H1 (cell line): ENCODE results near the gene ARSK. TPM values are rescaled to one million over a fixed set of nuclear protein-coding genes. Genes with fewer than 3 reads are reported as not detected.

ENCODE experiments used
- ASH2L ChIP-seq: fragments of 200-600, 300-600 bp; sonication (generic); IDR thresholded peaks from one replicate; pipeline ENCODE4 v1.7.1; 2017; ENCODE audit warnings: low read length
- CHD2 ChIP-seq: IDR thresholded peaks from 2 replicates; pipeline ENCODE4 v1.6.1; 2012; ENCODE audit warnings: low read length, improper control_type of control experiment
- CTBP2 ChIP-seq: IDR thresholded peaks from 2 replicates; pipeline ENCODE4 v1.7.0; 2011; ENCODE audit warnings: borderline replicate concordance, mild to moderate bottlenecking, moderate library complexity, mixed read lengths, low read length; ENCODE audit not compliant: insufficient read depth, insufficient read length
- CTCF ChIP-seq, 3 experiments: IDR thresholded peaks; 1 replicate in 2 of 3; 2 replicates in 1 of 3; pipeline versions ENCODE4 v1.5.1 to v1.6.1; 2011; ENCODE audit warnings: low read length in 3 of 3, mild to moderate bottlenecking in 3 of 3, inconsistent platforms in 2 of 3, low read depth in 1 of 3, moderate library complexity in 1 of 3; ENCODE audit not compliant: insufficient read depth in 1 of 3; ENCODE audit errors: control extremely low read depth in 1 of 3
- E2F6 ChIP-seq: IDR thresholded peaks from 2 replicates; pipeline ENCODE4 v1.6.1; 2012; ENCODE audit warnings: inconsistent platforms
- EGR1 ChIP-seq: IDR thresholded peaks from 2 replicates; pipeline ENCODE4 v1.6.1; 2011; ENCODE audit warnings: low read depth, low read length, borderline replicate concordance
- POLR2A ChIP-seq, 2 experiments: IDR thresholded peaks; 1 replicate in 1 of 2; 2 replicates in 1 of 2; pipeline ENCODE4 v1.6.1; 2011; ENCODE audit warnings: low read depth in 2 of 2, low read length in 2 of 2, mild to moderate bottlenecking in 2 of 2; ENCODE audit errors: control extremely low read depth in 1 of 2
- POLR2AphosphoS5 ChIP-seq: IDR thresholded peaks from 2 replicates; pipeline ENCODE4 v1.6.1; 2011; ENCODE audit warnings: low read depth, low read length
- RAD21 ChIP-seq, 2 experiments: IDR thresholded peaks in 1 of 2; conservative IDR thresholded peaks in 1 of 2; 2 replicates each; pipeline ENCODE4 v1.6.1; 2011; ENCODE audit warnings: low read depth in 2 of 2, low read length in 2 of 2, improper control_type of control experiment in 1 of 2, inconsistent platforms in 1 of 2, mild to moderate bottlenecking in 1 of 2, moderate library complexity in 1 of 2
- RNF2 ChIP-seq: fragments of 200-900, 300-1000 bp; sonication (generic); IDR thresholded peaks from 2 replicates; pipeline ENCODE4 v1.7.1; 2016; ENCODE audit warnings: borderline replicate concordance, low read depth, mild to moderate bottlenecking, antibody characterized with exemption, low read length; ENCODE audit not compliant: poor library complexity, severe bottlenecking; ENCODE audit errors: missing control alignments
- SIX5 ChIP-seq: IDR thresholded peaks from 2 replicates; pipeline ENCODE4 v1.6.1; 2011; ENCODE audit warnings: mild to moderate bottlenecking, low read depth, low read length
- SP4 ChIP-seq: IDR thresholded peaks from 2 replicates; pipeline ENCODE4 v1.6.1; 2012; ENCODE audit warnings: low read length, inconsistent platforms
- TAF1 ChIP-seq: IDR thresholded peaks from 2 replicates; pipeline ENCODE4 v1.6.1; 2011; ENCODE audit warnings: mild to moderate bottlenecking, low read depth, low read length
- YY1 ChIP-seq: IDR thresholded peaks from 2 replicates; pipeline ENCODE4 v1.6.1; 2011; ENCODE audit warnings: low read depth, mild to moderate bottlenecking, low read length
- ZNF274 ChIP-seq: IDR thresholded peaks from 2 replicates; pipeline ENCODE4 v1.7.0; 2012; ENCODE audit warnings: low read length, borderline replicate concordance; ENCODE audit errors: extremely low read depth
- polyA plus RNA-seq, 7 experiments: library from polyadenylated mRNA; depleted of rRNA in 3 of 7; stranded (reverse) in 5 of 7; unstranded in 2 of 7; fragments of >200 nt in 5 of 7; fragments of 200-250 nt in 2 of 7; gene quantifications; 1 replicate in 5 of 7; 2 replicates in 1 of 7; 4 replicates in 1 of 7; pipeline versions ENCODE4 v1.2.1 to v1.2.3, GENCODE V29; 2011 to 2013; ENCODE audit warnings: missing spikeins in 2 of 7, mixed read lengths in 2 of 7
- total RNA-seq: library from RNA; stranded (reverse); fragmentation: NEBNext Ultra II Directional; extraction: Animal tissue kit (Norgen Biotek cat#: 25700); gene quantifications from 2 replicates; pipeline ENCODE4 v1.2.1, GENCODE V29; 2021

ARSK gene
- total and polyA plus RNA-seq, 2 of the 8 experiments (the other 6 are each of a cell fraction or from before 2014, with no cell fraction given): 8.4 to 14.1 TPM

- TF ChIP-seq TAF1 (peak; percentile 85), EGR1 (no peak), CTCF (IDR thresholded peaks at IDR 0.05; ENCODE audit: control extremely low read depth in 1 of 3, insufficient read depth in 1 of 3, low read depth in 1 of 3, low read length in 3 of 3) (peak; percentile 23 to 36 (median 24); a peak in 2 of 4 replicates), RAD21 (IDR thresholded peaks at IDR 0.05 in 1 of 2, conservative IDR thresholded peaks at IDR 0.05 in 1 of 2; ENCODE audit: low read depth in 2 of 2, low read length in 2 of 2) (peak; percentile 17 to 20; a peak in 2 of 4 replicates), E2F6 (peak; percentile 98), SP4 (peak; percentile 50; the same call in 1 of the 2 replicates), ASH2L (peak; percentile 94), YY1 (no peak), SIX5 (peak; percentile 61), ZNF274 (no peak), POLR2A (IDR thresholded peaks at IDR 0.05; ENCODE audit: control extremely low read depth in 1 of 2, low read depth in 2 of 2, low read length in 2 of 2) (peak; percentile 85 to 86), RNF2 (no peak), CHD2 (peak; percentile 57; the same call in 1 of the 2 replicates), CTBP2 (no peak), POLR2AphosphoS5 (0 out of 2 replicates have a peak, but pooled peaks have one; percentile 65)
Observed at GRCh38 chr5:95554647-95555548, at the start of gene ARSK, which contains the start of gene SKIC3 (continued).
